Measurements from ENCODE around the gene SPDYE2.
"Not testable (repeated sequence)": the region's sequence is repeated elsewhere in the genome, so short reads cannot be mapped to it uniquely, and the experiment has no call there.

Gene SPDYE2

DNA sequence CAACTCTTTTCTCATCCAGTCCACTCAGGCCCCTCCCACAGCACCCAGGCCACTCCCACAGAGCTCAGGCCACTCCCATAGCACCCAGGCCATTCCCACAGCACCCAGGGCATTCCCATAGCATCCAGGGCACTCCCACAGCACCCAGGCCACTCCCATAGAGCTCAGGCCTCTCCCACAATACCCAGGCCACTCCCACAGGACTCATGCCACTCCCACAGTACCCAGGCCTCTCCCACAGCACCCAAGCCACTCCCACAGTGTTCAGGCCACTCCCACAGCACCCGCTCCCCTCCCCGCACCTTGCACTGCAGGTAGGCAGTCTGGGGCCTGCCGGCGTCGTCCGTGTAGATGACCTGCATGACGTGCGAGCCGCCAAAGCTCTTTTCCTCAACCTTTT, 38.8 kb downstream of the SPDYE2 start:
- not testable (repeated sequence) for DNase-seq (ENCODE audit: low read depth); H3K4me3 ChIP-seq (ENCODE audit: control insufficient read depth, low read depth, low read length)

DNA sequence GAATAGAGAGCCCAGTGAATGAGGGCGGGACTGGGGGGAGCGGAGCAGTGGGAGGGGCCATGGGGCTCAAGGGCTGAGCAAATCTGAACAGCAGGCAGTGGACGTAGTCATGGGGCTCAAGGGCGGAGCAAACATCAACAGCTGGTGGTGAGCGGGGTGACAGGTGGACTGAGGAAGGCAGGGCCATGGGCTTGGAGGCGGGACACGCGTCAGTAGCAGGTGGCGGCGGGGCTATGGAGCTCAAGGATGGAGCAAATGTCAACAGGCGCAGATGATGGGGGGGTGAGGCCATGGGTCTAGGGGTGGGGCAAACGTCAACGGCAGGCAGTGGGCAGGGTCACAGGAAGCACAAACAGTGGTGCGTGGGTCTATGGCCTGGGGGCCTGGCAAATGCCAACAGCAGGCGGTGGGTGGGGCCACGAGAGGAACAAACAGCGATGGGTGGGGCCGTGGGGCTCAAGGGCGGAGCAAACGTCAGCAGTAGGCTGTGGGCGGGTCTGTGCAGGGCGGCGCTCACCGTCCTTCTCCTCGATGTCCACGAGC, 41.5 kb downstream of the SPDYE2 start:
- not testable (repeated sequence) for H3K4me3 ChIP-seq (ENCODE audit: control insufficient read depth, low read depth, low read length); DNase-seq (ENCODE audit: low read depth)

DNA sequence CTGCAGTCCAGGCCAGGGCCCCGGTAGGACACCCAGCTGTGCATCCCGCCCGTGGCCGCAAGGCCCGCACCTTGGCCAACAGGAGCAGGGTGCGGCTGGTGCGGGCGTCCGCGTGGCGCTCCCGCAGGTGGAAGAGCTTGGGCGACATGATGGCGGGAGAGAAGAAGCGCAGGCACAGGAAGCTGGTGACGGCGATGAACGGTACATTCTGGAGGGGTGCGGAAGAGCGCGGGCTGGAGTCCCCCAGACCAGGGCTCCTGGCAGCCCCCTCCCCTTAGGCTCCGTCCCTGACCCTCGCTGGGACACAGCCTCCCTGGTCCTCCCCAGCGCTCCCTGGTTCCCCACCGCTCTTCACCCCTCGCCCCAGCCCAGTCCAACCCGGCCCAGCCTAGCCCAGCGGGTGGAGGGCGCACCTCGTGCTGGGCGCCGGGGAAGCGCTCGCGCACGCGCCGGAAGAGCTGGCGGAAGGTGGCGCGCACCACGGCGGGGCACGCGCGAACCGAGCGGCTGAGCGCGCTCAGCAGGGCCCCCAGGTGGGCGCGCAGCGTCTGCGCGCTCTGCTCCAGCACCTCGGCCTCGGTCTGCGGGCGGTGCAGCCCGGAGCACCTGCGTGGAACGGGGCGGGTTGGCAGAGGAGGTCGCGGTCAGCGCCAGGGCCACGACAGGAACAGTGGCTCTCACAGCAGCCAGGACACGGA, 42.8 kb downstream of the SPDYE2 start:
- not testable (repeated sequence) for DNase-seq (ENCODE audit: low read depth); H3K4me3 ChIP-seq (ENCODE audit: control insufficient read depth, low read depth, low read length)

DNA sequence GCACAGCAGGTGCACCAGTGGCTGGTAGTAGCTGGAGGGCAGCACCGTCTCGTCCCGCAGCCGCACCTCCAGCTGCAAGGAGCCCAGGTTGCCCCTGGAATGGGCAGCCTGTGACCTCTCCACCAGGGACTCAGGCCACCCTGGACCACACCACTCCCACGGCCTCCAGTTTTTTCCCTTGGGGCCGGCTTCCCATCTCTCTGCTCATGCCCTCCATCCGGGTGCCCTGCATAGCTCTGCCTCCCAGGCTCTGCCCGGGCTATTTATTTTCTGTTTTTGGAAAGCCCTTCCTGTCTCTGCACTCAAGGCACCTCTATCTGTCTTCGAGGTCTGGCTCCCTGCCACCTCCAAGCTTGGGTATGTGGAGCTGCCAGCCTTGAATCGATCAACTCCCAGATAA, 45.0 kb downstream of the SPDYE2 start:
- not testable (repeated sequence) for DNase-seq (ENCODE audit: low read depth); H3K4me3 ChIP-seq (ENCODE audit: control insufficient read depth, low read depth, low read length)

DNA sequence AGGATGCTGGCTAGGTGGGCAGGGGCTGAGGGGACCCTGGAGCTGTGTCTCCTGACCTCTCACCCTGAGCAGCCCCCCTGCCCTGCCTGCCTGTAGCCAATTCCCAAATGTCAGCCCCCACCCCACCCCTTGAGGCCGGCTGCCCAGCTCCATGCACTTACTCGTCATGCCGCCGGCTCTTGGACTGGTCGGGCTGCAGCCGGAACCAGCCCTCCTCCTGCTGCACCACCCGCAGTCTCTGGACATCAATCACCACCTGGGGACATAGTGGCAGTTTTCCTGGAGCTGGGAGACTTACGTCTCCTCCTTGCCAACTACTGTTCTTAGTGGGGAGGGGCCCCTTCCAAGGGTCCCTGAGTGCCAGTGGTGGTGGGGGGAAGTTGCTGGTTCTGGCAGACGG, 48.7 kb downstream of the SPDYE2 start:
- not testable (repeated sequence) for DNase-seq (ENCODE audit: low read depth); H3K4me3 ChIP-seq (ENCODE audit: control insufficient read depth, low read depth, low read length)

DNA sequence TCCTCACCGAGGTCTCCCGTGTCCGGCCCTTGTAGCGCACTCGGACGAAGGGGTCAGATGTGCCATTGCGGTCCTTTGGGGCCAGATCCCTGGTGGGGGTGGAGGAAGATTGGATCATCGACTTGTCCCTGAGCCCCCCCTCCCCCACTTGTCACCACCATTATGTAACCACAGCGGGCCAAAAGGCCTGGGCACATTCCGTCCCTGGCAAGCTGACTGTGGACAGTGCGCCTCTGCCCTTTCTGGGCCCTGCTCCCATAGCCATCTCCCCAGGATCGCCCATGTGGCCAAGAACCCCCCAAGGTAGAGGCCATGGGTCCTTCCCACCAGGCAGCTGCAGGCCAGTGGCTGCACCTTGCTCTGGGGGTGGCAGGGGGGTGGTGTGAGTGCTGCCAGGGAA, 51.3 kb downstream of the SPDYE2 start:
- not testable (repeated sequence) for H3K4me3 ChIP-seq (ENCODE audit: control insufficient read depth, low read depth, low read length); DNase-seq (ENCODE audit: low read depth)

DNA sequence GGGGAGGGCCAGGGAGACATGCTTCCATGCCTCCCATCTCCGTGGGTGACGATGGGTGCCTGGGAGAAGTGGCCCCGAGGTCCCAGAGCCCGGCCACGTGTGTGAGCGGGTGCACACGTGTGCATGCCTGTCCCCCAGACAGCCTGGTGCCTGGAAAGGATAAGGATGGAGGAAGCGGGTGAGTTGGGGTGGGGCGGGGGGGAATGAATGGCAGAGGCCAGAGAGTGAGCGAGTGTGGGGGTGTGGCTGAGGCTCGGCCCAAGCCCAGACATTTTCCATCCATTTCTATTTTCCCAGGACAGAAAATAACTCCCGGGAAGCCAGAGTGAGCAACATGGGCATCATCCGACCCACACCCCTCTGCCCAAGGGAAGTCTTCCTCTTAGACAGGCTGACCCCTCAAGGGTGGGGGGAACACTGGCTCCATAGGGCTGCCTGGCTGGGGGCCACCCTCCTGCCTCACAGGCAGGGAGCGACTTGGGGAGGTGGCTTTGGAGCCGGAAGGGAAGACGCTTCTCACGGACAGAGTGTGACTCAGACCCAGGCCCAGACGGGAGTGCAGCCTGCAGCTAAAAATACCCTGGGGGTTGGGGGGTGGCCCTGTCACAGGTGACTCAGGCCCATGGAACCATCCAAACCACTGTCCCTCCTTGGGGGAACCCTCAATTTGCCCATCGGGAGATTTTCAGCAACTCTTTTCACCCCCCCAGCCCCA, 53.6 kb downstream of the SPDYE2 start:
- H3K4me3 ChIP-seq (ENCODE audit: control insufficient read depth, low read depth, low read length); DNase-seq (ENCODE audit: low read depth): not testable (repeated sequence)

DNA sequence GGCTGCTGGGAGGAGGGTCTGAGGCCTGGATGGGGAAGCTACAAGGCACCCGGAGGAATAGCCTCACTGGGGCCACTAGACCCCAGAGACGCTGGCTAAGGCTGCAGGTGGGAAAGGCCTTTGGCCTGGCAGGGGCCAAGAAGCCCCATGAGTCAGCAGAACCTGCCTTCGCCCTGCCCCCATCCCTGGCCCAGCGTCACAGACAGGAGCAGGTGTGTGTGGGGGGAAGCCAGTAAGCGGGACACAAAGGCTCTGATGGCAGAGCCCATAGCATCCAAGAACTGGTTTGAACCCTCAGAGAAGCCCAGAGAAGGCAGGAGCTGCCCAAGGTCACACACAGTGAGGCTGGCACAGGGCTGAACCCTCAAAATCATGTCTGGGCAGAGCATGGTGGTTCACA, 55.8 kb downstream of the SPDYE2 start:
- H3K4me3 ChIP-seq (ENCODE audit: control insufficient read depth, low read depth, low read length); DNase-seq (ENCODE audit: low read depth): not testable (repeated sequence)

DNA sequence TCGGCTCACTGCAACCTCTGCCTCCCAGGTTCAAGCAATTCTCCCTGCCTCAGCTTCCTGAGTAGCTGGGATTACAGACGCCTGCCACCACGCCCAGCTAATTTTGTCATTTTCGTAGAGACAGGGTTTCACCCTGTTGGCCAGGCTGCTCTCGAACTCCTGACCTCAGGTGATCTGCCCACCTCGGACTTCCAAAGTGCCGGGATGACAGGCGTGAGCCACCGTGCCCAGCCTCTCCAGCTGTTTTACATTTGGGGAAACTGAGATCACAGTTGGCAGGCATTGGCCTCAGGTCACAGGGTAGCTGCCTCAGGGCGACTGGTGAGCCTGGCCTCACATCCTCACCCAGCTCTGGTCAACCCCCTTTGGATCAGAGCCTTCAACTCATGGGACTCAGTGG, 58.7 kb downstream of the SPDYE2 start:
- not testable (repeated sequence) for H3K4me3 ChIP-seq (ENCODE audit: control insufficient read depth, low read depth, low read length); DNase-seq (ENCODE audit: low read depth)

DNA sequence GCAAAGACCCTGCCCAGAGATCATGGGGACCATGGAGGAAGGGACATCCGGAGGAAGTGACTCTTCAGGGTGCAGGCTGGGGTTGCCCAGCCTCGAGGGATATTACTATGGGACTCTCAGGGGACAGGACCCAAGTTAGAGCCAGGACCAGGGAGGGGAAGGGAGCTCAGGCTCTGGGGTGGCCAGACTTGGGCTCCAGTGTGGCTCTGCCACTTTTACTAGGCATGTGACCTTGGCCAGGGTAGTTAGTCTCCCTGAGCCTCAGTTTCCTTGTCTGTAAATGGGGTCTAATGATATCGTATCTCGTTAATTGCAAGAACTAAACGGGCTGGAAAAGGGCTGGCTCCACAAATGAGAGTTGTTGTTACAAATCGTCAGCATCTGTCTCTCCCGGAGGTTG, 59.4 kb downstream of the SPDYE2 start:
- DNase-seq (ENCODE audit: low read depth); H3K4me3 ChIP-seq (ENCODE audit: control insufficient read depth, low read depth, low read length): not testable (repeated sequence)

DNA sequence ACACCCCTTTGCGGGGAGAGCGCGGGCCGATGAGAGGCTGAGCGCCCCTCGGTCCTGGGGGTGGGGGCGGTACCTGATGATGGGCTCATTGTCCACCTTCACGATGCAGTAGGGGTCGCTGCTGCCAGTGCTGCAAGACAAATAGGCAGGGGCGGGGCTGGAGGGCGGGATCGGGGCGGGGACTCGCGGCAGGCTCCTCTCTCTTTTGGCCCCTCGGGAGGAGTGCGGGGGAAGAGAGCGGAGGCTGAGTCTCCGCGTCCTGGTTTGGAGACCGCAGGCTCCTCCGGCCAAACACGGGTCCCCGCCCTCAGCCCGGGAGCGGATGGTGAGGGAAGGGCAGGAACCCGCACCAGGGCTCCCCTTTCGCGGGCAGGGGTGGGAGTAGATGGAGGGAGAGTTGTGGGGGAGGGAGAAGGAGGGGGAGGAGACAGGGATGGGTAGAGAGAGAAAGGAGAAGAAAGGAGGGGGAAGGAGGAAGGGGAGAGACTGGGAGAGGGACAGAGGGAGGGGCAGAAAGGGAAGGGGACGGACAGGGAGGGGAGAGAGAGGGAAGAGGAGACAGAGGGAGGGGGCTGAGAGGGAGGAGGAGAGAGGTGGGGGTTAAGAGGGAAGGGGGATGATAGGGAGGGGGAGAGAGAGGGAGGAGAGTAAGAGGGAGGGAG, 60.1 kb downstream of the SPDYE2 start:
- not testable (repeated sequence) for H3K4me3 ChIP-seq (ENCODE audit: control insufficient read depth, low read depth, low read length); DNase-seq (ENCODE audit: low read depth)

DNA sequence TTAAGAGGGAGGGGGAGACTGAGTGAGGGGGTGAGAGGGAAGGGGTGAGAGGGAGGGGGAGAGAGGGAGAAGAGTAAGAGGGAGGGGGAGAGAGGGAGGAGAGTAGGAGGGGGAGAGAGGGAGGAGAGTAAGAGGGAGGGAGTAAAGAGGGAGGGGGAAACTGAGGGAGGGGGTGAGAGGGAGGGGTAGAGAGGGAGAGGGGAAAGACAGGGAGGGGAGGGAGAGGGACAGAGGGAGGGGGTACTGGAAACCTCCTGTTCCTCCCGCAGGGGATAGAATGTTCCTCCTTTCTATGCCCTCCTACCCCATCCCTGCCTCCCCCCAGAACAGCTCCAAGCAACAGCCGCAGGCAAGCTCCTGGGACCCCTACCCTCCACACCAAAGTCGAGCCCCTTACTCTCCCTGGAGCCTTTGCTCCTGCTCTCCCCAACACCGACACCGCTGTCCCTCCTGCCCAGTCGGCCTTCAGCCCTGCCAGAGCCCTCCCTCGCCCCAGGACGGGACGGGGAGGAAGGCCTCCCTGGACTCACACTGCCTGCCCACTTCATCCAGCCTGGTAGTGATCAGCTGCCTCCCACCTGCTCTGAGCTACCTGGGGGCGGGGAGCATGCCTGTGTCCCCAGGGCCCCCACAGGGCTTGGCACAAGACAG, 60.8 kb downstream of the SPDYE2 start:
- DNase-seq (ENCODE audit: low read depth); H3K4me3 ChIP-seq (ENCODE audit: control insufficient read depth, low read depth, low read length): not testable (repeated sequence)
